Pancreas (tissue), 10 donors: ENCODE data around the gene CHMP4B. TPM values are rescaled to one million over a fixed set of nuclear protein-coding genes. Genes with fewer than 3 reads are reported as not detected.

Source experiments
- ATAC-seq, 4 donors: fragments of 200-7000 bp; cut with Tn5 transposase; one replicate each; pipeline versions ENCODE4 v1.8.0 to v1.9.1; 2020; ENCODE audit warnings: mild to moderate bottlenecking in 4 of 4, moderate library complexity in 4 of 4
- DNase-seq, 6 donors: peaks; one replicate each; pipeline ENCODE4 v3.0.0-alpha.2; 2020
- FAIRE-seq: peaks from 2 replicates; lab custom pipeline; 2012; peaks lifted over from hg19 to GRCh38; lab: Jason Lieb, UNC
- H3K27ac ChIP-seq, 4 donors: fragments of 200-600 bp; sonication (generic); 1 replicate in 3 of 4; 2 replicates in 1 of 4; pipeline versions ENCODE4 v1.5.0 to v1.8.0; 2020
- H3K27me3 ChIP-seq, 4 donors: fragments of 200-600 bp; one replicate each; pipeline ENCODE4 v1.8.0; 2021
- H3K36me3 ChIP-seq, 3 donors: fragments of 200-600 bp; sonication (generic) in 1 of 3; one replicate each; pipeline versions ENCODE4 v1.5.0 to v1.8.0; 2020 to 2021
- H3K4me1 ChIP-seq, 3 donors: fragments of 200-600 bp; one replicate each; pipeline ENCODE4 v1.8.0; 2021
- H3K4me3 ChIP-seq, 4 donors: fragments of 200-600 bp; sonication (generic) in 2 of 4; one replicate each; pipeline versions ENCODE4 v1.5.0 to v1.8.0; 2020 to 2021
- H3K9me3 ChIP-seq, 4 donors: fragments of 200-600 bp; one replicate each; pipeline ENCODE4 v1.8.0; 2021
- CTCF ChIP-seq, 4 donors: fragments of 200-600 bp; sonication (generic) in 3 of 4; IDR thresholded peaks; one replicate each; pipeline versions ENCODE4 v1.5.0 to v1.8.0; 2021; ENCODE audit warnings: antibody characterized with exemption in 4 of 4
- WGBS, 2 donors: extraction: QIAGEN DNeasy Blood & Tissue Kit; methylation state at CpG; one replicate each; pipeline ENCODE4 v1.1.7; 2013; 5-methylcytosine and 5-hydroxymethylcytosine counted together
- intact Hi-C, 3 donors: fragments of 100-400 bp; cut with DNase I; formaldehyde crosslinking; loops; one replicate each; pipeline versions ENCODE4 v1.11.1 to v1.14.2; 2022
- polyA plus RNA-seq, 2 donors: library from polyadenylated mRNA; stranded (reverse); fragments of 200-250 nt; gene quantifications; one replicate each; pipeline ENCODE4 v1.2.3, GENCODE V29; 2013
- total RNA-seq, 6 donors: library from RNA; stranded (reverse); fragmentation: NEBNext Ultra II Directional in 4 of 6; extraction: Animal tissue kit (Norgen Biotek cat#: 25700) in 4 of 6; gene quantifications; one replicate each; pipeline versions ENCODE4 v1.2.1 to v1.2.4, GENCODE V29; 2021 to 2023
- donor health status: healthy with polysubstance abuse.
- donor health status: DM: no; HTN: no; CAD: no; lungs with moderate emphysema.
- donor health status: DM: no; HTN: no; CAD: no.
- donor health status: control.
- donor health status: control.
- donor health status: Bipolar disorder and iron deficiency.
- donor health status: DM: yes; HTN: yes; CAD: no.
- donor health status: DM: no; HTN: no; CAD: no.
- donor health status: DM: no; HTN: no; CAD: no.
- donor health status: DM: yes; HTN: yes; CAD: no.

CHMP4B gene
- total and polyA plus RNA-seq, 8 donors, result 28.4 to 66.3 (median 42.6) TPM

GRCh38 chr20:33783256-33783655 lies 27.9 kb upstream of the CHMP4B start:
- WGBS, 2 donors, result 91 to 94% methylated on average over 5 of the region's 5 CpGs

GRCh38 chr20:33783818-33784217 lies 27.3 kb upstream of the CHMP4B start:
- WGBS, 2 donors, result 84 to 89% methylated on average over 5 of the region's 5 CpGs
- TF ChIP-seq CTCF (IDR thresholded peaks at IDR 0.05), result no peak
- FAIRE-seq, result no peak

More at GRCh38 chr20:33783256-33783655, 27.9 kb upstream of the CHMP4B start:
- Histone ChIP-seq H3K27me3 (no peaks in the 10 kb centered on the region), H3K4me3 (no peak overlapping the region), H3K36me3 (no peaks in the 10 kb centered on the region), H3K27ac (no peak overlapping the region), H3K4me1 (peaks cover 0 to 11% (median 7%) of the 10 kb centered on the region in 3 donors), H3K9me3 (no peaks in the 10 kb centered on the region)
- ATAC-seq (no peak), FAIRE-seq (no peak), DNase-seq (no peak)
- TF ChIP-seq CTCF (IDR thresholded peaks at IDR 0.05), result no peak
- intact Hi-C loops, result no loop called here

GRCh38 chr20:33784225-33784624 lies 26.9 kb upstream of the CHMP4B start:
- Histone ChIP-seq H3K27me3 (no peaks in the 10 kb centered on the region), H3K4me3 (no peak overlapping the region), H3K9me3 (no peaks in the 10 kb centered on the region), H3K4me1 (peaks cover 0 to 3% (median under 1%) of the 10 kb centered on the region in 3 donors), H3K36me3 (no peaks in the 10 kb centered on the region), H3K27ac (no peak overlapping the region)
- 90 to 96% methylated on average over 2 of the region's 2 CpGs for WGBS, 2 donors
- intact Hi-C loops, result no loop called here
- DNase-seq (no peak), ATAC-seq (no peak), FAIRE-seq (no peak)
- no peak for TF ChIP-seq CTCF (IDR thresholded peaks at IDR 0.05)

More at GRCh38 chr20:33783818-33784217, 27.3 kb upstream of the CHMP4B start:
- H3K27me3 ChIP-seq, result no peaks in the 10 kb centered on the region
- H3K9me3 ChIP-seq, result no peaks in the 10 kb centered on the region
- intact Hi-C loops, result no loop called here
- H3K27ac ChIP-seq, result no peak overlapping the region
- DNase-seq, result no peak
- ATAC-seq, result no peak
- no peak overlapping the region for H3K4me3 ChIP-seq
- H3K4me1 ChIP-seq, result peaks cover 0 to 6% (median 4%) of the 10 kb centered on the region in 3 donors
- H3K36me3 ChIP-seq, result no peaks in the 10 kb centered on the region

DNA sequence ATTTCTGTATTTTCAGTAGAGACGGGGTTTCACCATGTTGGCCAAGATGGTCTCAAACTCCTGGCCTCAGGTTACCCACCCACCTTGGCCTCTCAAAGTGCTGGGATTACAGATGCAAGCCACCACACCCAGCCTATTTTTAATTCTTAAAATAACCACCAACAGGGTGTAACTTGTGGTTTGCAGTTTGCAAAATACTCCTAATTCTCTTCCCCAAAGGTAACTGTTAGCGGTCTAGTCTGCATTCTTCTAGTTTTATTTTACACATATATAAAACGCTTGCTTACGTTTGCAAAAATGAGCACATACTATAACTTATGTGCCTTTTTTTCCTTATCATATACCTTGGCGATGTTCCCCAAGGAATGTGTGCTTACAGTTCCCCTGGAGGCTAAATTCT lies 25.6 kb upstream of the CHMP4B start:
- DNase-seq, result no peak
- H3K36me3 ChIP-seq, result no peaks in the 10 kb centered on the region
- ATAC-seq, result no peak
- no peak for TF ChIP-seq CTCF (IDR thresholded peaks at IDR 0.05)
- H3K9me3 ChIP-seq, result no peaks in the 10 kb centered on the region
- intact Hi-C loops, result no loop called here
- no peak overlapping the region for H3K27ac ChIP-seq
- FAIRE-seq, result no peak
- no peaks in the 10 kb centered on the region for H3K27me3 ChIP-seq
- H3K4me1 ChIP-seq, result peaks cover 0 to 13% (median 0%) of the 10 kb centered on the region in 3 donors
- 89 to 92% methylated on average over 5 of the region's 5 CpGs for WGBS, 2 donors
- no peak overlapping the region for H3K4me3 ChIP-seq

GRCh38 chr20:33787253-33787891 lies 23.8 kb upstream of the CHMP4B start:
- FAIRE-seq (no peak), DNase-seq (no peak), ATAC-seq (no peak)
- H3K4me1 ChIP-seq, result peaks cover 0 to 13% (median 10%) of the 10 kb centered on the region in 3 donors
- no peaks in the 10 kb centered on the region for H3K36me3 ChIP-seq
- no peak overlapping the region for H3K27ac ChIP-seq
- 73 to 77% methylated on average over 9 of the region's 9 CpGs for WGBS, 2 donors
- no peaks in the 10 kb centered on the region for H3K9me3 ChIP-seq
- H3K27me3 ChIP-seq, result no peaks in the 10 kb centered on the region
- no peak overlapping the region for H3K4me3 ChIP-seq
- intact Hi-C loops, result no loop called here
- no peak for TF ChIP-seq CTCF (IDR thresholded peaks at IDR 0.05)
